Uterus (tissue), 2 donors: ENCODE results near the gene OR9K2.

Experiments
- POLR2A ChIP-seq, 2 donors: fragments of 450-650 bp; IDR thresholded peaks; one replicate each; pipeline ENCODE4 v1.6.1; 2016; ENCODE audit warnings: antibody characterized with exemption in 2 of 2, mild to moderate bottlenecking in 1 of 2, moderate library complexity in 1 of 2
- TF ChIP-seq, protein P1 (sequence below), 4 experiments: fragments of 200-600 bp in 2 of 4; fragments of 450-650 bp in 2 of 4; sonication (generic) in 2 of 4; IDR thresholded peaks; one replicate each; pipeline ENCODE4 v1.5.1; 2016 to 2019; ENCODE audit warnings: antibody characterized with exemption in 4 of 4, mild to moderate bottlenecking in 2 of 4, moderate library complexity in 1 of 4

DNA sequence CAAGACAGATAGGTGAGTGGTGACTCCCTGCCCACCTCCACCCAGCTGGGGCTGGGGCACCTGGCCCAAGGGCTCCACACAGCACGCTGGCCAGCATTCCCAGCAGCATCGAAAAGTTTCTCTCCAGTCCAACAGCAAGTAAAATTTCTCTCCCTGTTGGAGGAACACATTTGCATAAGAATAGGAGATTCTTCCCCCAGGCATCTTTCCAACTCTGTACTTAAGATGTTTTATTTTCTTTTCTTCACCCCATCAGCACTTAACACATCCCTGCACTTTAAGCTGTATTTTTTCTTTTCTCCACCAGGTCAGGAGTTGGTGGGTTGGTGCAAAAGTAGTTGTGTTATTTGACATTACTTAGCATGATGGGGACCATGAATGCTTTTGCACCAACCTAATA, 47.2 kb downstream of the OR9K2 start:
- no peak for TF ChIP-seq POLR2A (IDR thresholded peaks at IDR 0.05)
- TF ChIP-seq, protein P1, sequence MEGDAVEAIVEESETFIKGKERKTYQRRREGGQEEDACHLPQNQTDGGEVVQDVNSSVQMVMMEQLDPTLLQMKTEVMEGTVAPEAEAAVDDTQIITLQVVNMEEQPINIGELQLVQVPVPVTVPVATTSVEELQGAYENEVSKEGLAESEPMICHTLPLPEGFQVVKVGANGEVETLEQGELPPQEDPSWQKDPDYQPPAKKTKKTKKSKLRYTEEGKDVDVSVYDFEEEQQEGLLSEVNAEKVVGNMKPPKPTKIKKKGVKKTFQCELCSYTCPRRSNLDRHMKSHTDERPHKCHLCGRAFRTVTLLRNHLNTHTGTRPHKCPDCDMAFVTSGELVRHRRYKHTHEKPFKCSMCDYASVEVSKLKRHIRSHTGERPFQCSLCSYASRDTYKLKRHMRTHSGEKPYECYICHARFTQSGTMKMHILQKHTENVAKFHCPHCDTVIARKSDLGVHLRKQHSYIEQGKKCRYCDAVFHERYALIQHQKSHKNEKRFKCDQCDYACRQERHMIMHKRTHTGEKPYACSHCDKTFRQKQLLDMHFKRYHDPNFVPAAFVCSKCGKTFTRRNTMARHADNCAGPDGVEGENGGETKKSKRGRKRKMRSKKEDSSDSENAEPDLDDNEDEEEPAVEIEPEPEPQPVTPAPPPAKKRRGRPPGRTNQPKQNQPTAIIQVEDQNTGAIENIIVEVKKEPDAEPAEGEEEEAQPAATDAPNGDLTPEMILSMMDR (IDR thresholded peaks at IDR 0.05) = no peak
